ENCODE data around the gene METRNL.

METRNL gene

GRCh38 chr17:83081684-83082201 is 2.3 kb downstream of the METRNL start:
- Histone ChIP-seq H3K27ac (ENCODE audit: poor library complexity, severe bottlenecking) (no peak overlapping the region), H3K9me3 (ENCODE audit: severe bottlenecking) (no peaks in the 10 kb centered on the region), H3K36me3 (ENCODE audit: low read depth) (no peaks in the 10 kb centered on the region), H3K4me1 (ENCODE audit: insufficient read depth, poor library complexity, severe bottlenecking) (peaks cover 14% of the 10 kb centered on the region), H3K27me3 (ENCODE audit: insufficient read depth, poor library complexity, severe bottlenecking) (peaks cover 10% of the 10 kb centered on the region), H3K4me3 (ENCODE audit: severe bottlenecking) (no peak overlapping the region)
- TF ChIP-seq, protein P1, sequence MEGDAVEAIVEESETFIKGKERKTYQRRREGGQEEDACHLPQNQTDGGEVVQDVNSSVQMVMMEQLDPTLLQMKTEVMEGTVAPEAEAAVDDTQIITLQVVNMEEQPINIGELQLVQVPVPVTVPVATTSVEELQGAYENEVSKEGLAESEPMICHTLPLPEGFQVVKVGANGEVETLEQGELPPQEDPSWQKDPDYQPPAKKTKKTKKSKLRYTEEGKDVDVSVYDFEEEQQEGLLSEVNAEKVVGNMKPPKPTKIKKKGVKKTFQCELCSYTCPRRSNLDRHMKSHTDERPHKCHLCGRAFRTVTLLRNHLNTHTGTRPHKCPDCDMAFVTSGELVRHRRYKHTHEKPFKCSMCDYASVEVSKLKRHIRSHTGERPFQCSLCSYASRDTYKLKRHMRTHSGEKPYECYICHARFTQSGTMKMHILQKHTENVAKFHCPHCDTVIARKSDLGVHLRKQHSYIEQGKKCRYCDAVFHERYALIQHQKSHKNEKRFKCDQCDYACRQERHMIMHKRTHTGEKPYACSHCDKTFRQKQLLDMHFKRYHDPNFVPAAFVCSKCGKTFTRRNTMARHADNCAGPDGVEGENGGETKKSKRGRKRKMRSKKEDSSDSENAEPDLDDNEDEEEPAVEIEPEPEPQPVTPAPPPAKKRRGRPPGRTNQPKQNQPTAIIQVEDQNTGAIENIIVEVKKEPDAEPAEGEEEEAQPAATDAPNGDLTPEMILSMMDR (IDR thresholded peaks at IDR 0.05; ENCODE audit: poor library complexity, severe bottlenecking), result no peak
- ATAC-seq (ENCODE audit: low read depth) (no peak), DNase-seq (ENCODE audit: low spot score) (no peak)

DNA sequence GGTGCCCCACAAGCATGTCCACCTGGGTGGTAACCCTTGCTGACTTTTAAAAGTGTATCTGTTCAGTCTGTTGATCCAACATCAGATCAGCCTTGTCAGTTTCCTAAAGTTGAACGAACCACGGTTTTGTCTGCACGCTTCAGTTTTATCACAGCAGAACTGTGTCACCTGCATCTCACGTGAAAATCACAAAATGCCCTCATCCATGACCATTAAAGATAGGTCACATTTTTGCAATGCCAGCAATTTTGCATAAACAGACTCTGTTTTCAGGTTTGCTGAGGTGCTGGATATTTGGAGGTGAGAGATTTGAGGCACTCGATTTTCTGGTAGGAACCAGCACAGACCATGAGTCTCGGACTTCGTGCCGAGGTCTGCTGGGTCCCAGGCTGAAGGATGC is 3.0 kb downstream of the METRNL start:
- Histone ChIP-seq H3K4me1 (ENCODE audit: insufficient read depth, poor library complexity, severe bottlenecking) (peaks cover 14% of the 10 kb centered on the region), H3K9me3 (ENCODE audit: severe bottlenecking) (no peaks in the 10 kb centered on the region), H3K27me3 (ENCODE audit: insufficient read depth, poor library complexity, severe bottlenecking) (peaks cover 10% of the 10 kb centered on the region), H3K27ac (ENCODE audit: poor library complexity, severe bottlenecking) (no peak overlapping the region), H3K36me3 (ENCODE audit: low read depth) (no peaks in the 10 kb centered on the region), H3K4me3 (ENCODE audit: severe bottlenecking) (no peak overlapping the region)
- TF ChIP-seq, protein P1 (IDR thresholded peaks at IDR 0.05; ENCODE audit: poor library complexity, severe bottlenecking), result no peak
- ATAC-seq (ENCODE audit: low read depth) (no peak), DNase-seq (ENCODE audit: low spot score) (no peak)

- DNase-seq (ENCODE audit: low spot score), result no peak
- TF ChIP-seq, protein P1 (IDR thresholded peaks at IDR 0.05; ENCODE audit: poor library complexity, severe bottlenecking), result no peak
- peak overlapping the region; percentile 55 for H3K27ac ChIP-seq (ENCODE audit: poor library complexity, severe bottlenecking)
- H3K4me1 ChIP-seq (ENCODE audit: insufficient read depth, poor library complexity, severe bottlenecking), result peaks cover 14% of the 10 kb centered on the region
- no peak overlapping the region for H3K4me3 ChIP-seq (ENCODE audit: severe bottlenecking)
- ATAC-seq (ENCODE audit: low read depth), result no peak
- no peaks in the 10 kb centered on the region for H3K9me3 ChIP-seq (ENCODE audit: severe bottlenecking)
- no peaks in the 10 kb centered on the region for H3K36me3 ChIP-seq (ENCODE audit: low read depth)
- peaks cover 10% of the 10 kb centered on the region for H3K27me3 ChIP-seq (ENCODE audit: insufficient read depth, poor library complexity, severe bottlenecking)
These were observed 3.5 kb downstream of the METRNL start for GRCh38 chr17:83082909-83083367.

GRCh38 chr17:83083368-83084201 is 4.2 kb downstream of the METRNL start:
- DNase-seq (ENCODE audit: low spot score) (no peak), ATAC-seq (ENCODE audit: low read depth) (peak; percentile 58)
- Histone ChIP-seq H3K36me3 (ENCODE audit: low read depth) (no peaks in the 10 kb centered on the region), H3K27me3 (ENCODE audit: insufficient read depth, poor library complexity, severe bottlenecking) (peaks cover 3% of the 10 kb centered on the region), H3K4me1 (ENCODE audit: insufficient read depth, poor library complexity, severe bottlenecking) (peaks cover 14% of the 10 kb centered on the region), H3K9me3 (ENCODE audit: severe bottlenecking) (no peaks in the 10 kb centered on the region), H3K4me3 (ENCODE audit: severe bottlenecking) (no peak overlapping the region), H3K27ac (ENCODE audit: poor library complexity, severe bottlenecking) (peak overlapping the region; percentile 55)
- TF ChIP-seq, protein P1 (IDR thresholded peaks at IDR 0.05; ENCODE audit: poor library complexity, severe bottlenecking), result no peak

- H3K27me3 ChIP-seq (ENCODE audit: insufficient read depth, poor library complexity, severe bottlenecking), result no peaks in the 10 kb centered on the region
- no peaks in the 10 kb centered on the region for H3K36me3 ChIP-seq (ENCODE audit: low read depth)
- H3K9me3 ChIP-seq (ENCODE audit: severe bottlenecking), result no peaks in the 10 kb centered on the region
- TF ChIP-seq, protein P1 (IDR thresholded peaks at IDR 0.05; ENCODE audit: poor library complexity, severe bottlenecking), result no peak
- no peak for ATAC-seq (ENCODE audit: low read depth)
- H3K27ac ChIP-seq (ENCODE audit: poor library complexity, severe bottlenecking), result peak overlapping the region; percentile 55
- no peak for DNase-seq (ENCODE audit: low spot score)
- peaks cover 14% of the 10 kb centered on the region for H3K4me1 ChIP-seq (ENCODE audit: insufficient read depth, poor library complexity, severe bottlenecking)
- H3K4me3 ChIP-seq (ENCODE audit: severe bottlenecking), result no peak overlapping the region
These were observed 4.8 kb downstream of the METRNL start for GRCh38 chr17:83084214-83084613.

Data from RWPE2 (cell line).